PC-9 (cell line): Measurements from ENCODE around the gene ACBD4. TPM values are rescaled to one million over a fixed set of nuclear protein-coding genes. Genes with fewer than 3 reads are reported as not detected.
A peak's percentile ranks its signal among the peaks of the same experiment; 100 is the strongest.

ENCODE experiments used
- Bru-seq: library from RNA; stranded (reverse); fragments of 400-500 nt; gene quantifications from one replicate; lab custom pipeline; 2021; lab: Mats Ljungman, UMichigan
- BruChase-seq, 2 experiments: library from RNA; stranded (reverse); fragments of 400-500 nt; gene quantifications; one replicate each; lab custom pipeline; 2021; lab: Mats Ljungman, UMichigan
- BruUV-seq: library from RNA; stranded (reverse); fragments of 400-500 nt; replicated peaks from 2 replicates; lab custom pipeline; 2021; lab: Mats Ljungman, UMichigan
- CTCF ChIA-PET: fragments of 300-600 bp; sonication (Branson Sonifier 250); formaldehyde crosslinking; loops from one replicate; lab custom pipeline; 2022; ENCODE audit warnings: antibody characterized with exemption; lab: Charles Lee
- POLR2A ChIA-PET: fragments of 300-600 bp; sonication (Branson Sonifier 250); formaldehyde crosslinking; loops from one replicate; lab custom pipeline; 2022; ENCODE audit warnings: antibody characterized with exemption; ENCODE audit not compliant: unreplicated experiment; lab: Charles Lee
- DNase-seq, 2 experiments: peaks; one replicate each; pipeline versions ENCODE4 v3.0.0 to v3.0.0-alpha.2; 2015 to 2022; ENCODE audit warnings: mixed read lengths in 1 of 2
- H2AFZ ChIP-seq: fragments of 200-600 bp; sonication (generic); 2 replicates; pipeline ENCODE4 v1.8.1; 2017; ENCODE audit warnings: antibody characterized with exemption
- H3F3A ChIP-seq: fragments of 200-600 bp; sonication (generic); 2 replicates; pipeline ENCODE4 v1.8.1; 2017; ENCODE audit warnings: antibody characterized with exemption, mild to moderate bottlenecking, low read depth; ENCODE audit not compliant: insufficient read depth
- H3K27ac ChIP-seq: fragments of 200-600 bp; sonication (generic); 2 replicates; pipeline ENCODE4 v1.6.1; 2016; ENCODE audit warnings: mixed run types
- H3K27me3 ChIP-seq: fragments of 200-600 bp; sonication (generic); 2 replicates; pipeline ENCODE4 v1.6.1; 2016; ENCODE audit warnings: low read depth, mixed run types; ENCODE audit not compliant: insufficient read depth
- H3K36me3 ChIP-seq: fragments of 200-600 bp; sonication (generic); 2 replicates; pipeline ENCODE4 v1.6.1; 2016; ENCODE audit warnings: low read depth, mixed run types
- H3K4me1 ChIP-seq: fragments of 200-600 bp; sonication (generic); replicated peaks from 2 replicates; pipeline ENCODE4 v1.6.1; 2016; ENCODE audit warnings: mixed run types; ENCODE audit not compliant: insufficient read depth
- H3K4me2 ChIP-seq: fragments of 200-600 bp; sonication (generic); 2 replicates; pipeline ENCODE4 v1.6.1; 2017; ENCODE audit warnings: mixed run types
- H3K4me3 ChIP-seq: fragments of 200-600 bp; sonication (generic); 2 replicates; pipeline ENCODE4 v1.6.1; 2016; ENCODE audit warnings: mixed run types
- H3K79me2 ChIP-seq: fragments of 200-600 bp; sonication (generic); 2 replicates; pipeline ENCODE4 v1.6.1; 2017; ENCODE audit warnings: low read depth, mixed run types
- H3K9me2 ChIP-seq: fragments of 200-600 bp; sonication (generic); 2 replicates; pipeline ENCODE4 v1.8.1; 2017; ENCODE audit warnings: mild to moderate bottlenecking; ENCODE audit not compliant: insufficient read depth
- H3K9me3 ChIP-seq: fragments of 200-600 bp; sonication (generic); 2 replicates; pipeline ENCODE4 v1.8.1; 2016; ENCODE audit warnings: low read depth; ENCODE audit not compliant: insufficient read depth
- H4K20me1 ChIP-seq: fragments of 200-600 bp; sonication (generic); 2 replicates; pipeline ENCODE4 v1.8.1; 2017; ENCODE audit not compliant: insufficient read depth
- EZH2 ChIP-seq: fragments of 200-600 bp; sonication (generic); IDR thresholded peaks from 2 replicates; pipeline ENCODE4 v1.8.0; 2017; ENCODE audit warnings: antibody characterized with exemption, low read depth
- intact Hi-C: fragments of 100-400 bp; cut with micrococcal nuclease; formaldehyde crosslinking; loops from one replicate; pipeline ENCODE4 v1.10.0; 2022; ENCODE audit not compliant: unreplicated experiment
- long read RNA-seq: library from polyadenylated mRNA; stranded (forward); transcript quantifications from one replicate; pipeline ENCODE4 v2.0.0, GENCODE V29; 2022
- total RNA-seq: library from RNA; stranded (reverse); gene quantifications from 2 replicates; pipeline ENCODE4 v1.2.3, GENCODE V29; 2021
- TF ChIP-seq, protein P1 (sequence below): fragments of 200-600 bp; sonication (generic); conservative IDR thresholded peaks from 2 replicates; pipeline ENCODE4 v1.6.1; 2017; ENCODE audit warnings: mixed run types, antibody characterized with exemption, mild to moderate bottlenecking, moderate library complexity

The ACBD4 gene, protein sequence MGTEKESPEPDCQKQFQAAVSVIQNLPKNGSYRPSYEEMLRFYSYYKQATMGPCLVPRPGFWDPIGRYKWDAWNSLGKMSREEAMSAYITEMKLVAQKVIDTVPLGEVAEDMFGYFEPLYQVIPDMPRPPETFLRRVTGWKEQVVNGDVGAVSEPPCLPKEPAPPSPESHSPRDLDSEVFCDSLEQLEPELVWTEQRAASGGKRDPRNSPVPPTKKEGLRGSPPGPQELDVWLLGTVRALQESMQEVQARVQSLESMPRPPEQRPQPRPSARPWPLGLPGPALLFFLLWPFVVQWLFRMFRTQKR
- total RNA-seq: 14.6 and 19.5 TPM in 2 replicates
- Bru-seq, nascent RNA: percentile 42 among the genes with signal in this experiment
- BruChase-seq, experiment 1, labeled RNA remaining after a 2-hour chase: percentile 50 among the genes with signal in this experiment
- percentile 44 among the genes with signal in this experiment for BruChase-seq, experiment 2, labeled RNA remaining after a 6-hour chase
- long read RNA-seq, partial matches to known transcripts: 2 of 18 reads
- long read RNA-seq, other reads (novel, unspliced or antisense): 10 of 18 reads

DNA sequence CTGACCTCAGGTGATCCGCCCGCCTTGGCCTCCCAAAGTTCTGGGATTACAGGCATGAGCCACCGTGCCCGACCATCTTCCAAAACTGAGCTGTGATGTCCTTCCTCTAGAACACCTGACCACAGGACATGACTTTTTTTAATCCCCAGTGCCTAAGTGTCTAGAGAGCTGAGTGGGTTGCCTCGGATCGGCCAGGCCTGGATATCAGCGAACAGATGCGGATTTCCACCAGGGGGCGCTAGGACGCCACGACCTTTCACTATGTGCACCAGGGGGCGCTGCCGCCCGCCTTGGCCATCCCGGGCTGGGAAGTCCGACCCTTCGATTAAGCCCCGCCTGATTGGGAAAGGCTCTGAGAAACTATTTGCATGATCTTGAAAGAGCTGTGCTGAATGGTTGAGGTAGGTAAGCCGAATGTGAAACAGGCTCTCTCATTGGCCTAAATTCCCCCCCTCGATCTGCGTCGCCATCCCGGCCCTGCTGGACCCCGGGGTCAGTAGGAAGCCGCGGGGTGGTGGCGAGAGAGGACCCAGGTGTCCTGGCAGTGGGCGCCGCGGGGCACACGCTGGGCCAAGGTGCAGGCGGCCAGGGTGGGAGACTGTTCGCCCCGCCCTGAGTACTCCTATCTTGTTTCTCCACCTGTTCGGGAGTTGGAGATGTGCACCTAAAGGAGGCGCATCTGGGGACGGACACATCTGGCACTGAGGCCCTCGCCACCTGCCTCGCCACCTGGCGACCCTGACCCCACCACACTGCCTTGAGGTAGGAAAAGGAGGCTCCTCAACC, at the start of gene ACBD4:
Gene ACBD4, plus strand, starts transcription at position 496 of the 786 bp plus-strand sequence. CDS start 458 bp downstream, outside the sequence.
- Histone ChIP-seq H3K27me3 (no peaks in the 10 kb centered on the region), H3K4me1 (peaks cover 22% of the 10 kb centered on the region), H3K9me3 (no peaks in the 10 kb centered on the region), H3K27ac (no peak within 1 kb of the TSS), H2AFZ (peak within 1 kb of the TSS; percentile 78), H3K36me3 (no peaks in the 10 kb centered on the region), H3K4me3 (peak within 1 kb of the TSS; percentile 70), H3K9me2 (no peaks in the 10 kb centered on the region), H3K79me2 (peaks cover 16% of the 10 kb centered on the region; the same call in 1 of the 2 replicates), H3K4me2 (peak within 1 kb of the TSS; percentile 99), H4K20me1 (no peaks in the 10 kb centered on the region), H3F3A (peaks cover 32% of the 10 kb centered on the region)
- CTCF ChIA-PET: interaction anchor here (0.5 to 2.0 kb wide), 33 partner anchors 8 to 696 kb away, joined by 3 to 46 read pairs (median 5); partner anchors contain the start of genes EFTUD2, HEXIM1 and HEXIM2
- intact Hi-C loops: loop anchor here (1.0 to 10.0 kb wide), 4 partner anchors 63 to 249 kb away; partner anchors contain the start of gene MAP3K14
- TF ChIP-seq, protein P1, sequence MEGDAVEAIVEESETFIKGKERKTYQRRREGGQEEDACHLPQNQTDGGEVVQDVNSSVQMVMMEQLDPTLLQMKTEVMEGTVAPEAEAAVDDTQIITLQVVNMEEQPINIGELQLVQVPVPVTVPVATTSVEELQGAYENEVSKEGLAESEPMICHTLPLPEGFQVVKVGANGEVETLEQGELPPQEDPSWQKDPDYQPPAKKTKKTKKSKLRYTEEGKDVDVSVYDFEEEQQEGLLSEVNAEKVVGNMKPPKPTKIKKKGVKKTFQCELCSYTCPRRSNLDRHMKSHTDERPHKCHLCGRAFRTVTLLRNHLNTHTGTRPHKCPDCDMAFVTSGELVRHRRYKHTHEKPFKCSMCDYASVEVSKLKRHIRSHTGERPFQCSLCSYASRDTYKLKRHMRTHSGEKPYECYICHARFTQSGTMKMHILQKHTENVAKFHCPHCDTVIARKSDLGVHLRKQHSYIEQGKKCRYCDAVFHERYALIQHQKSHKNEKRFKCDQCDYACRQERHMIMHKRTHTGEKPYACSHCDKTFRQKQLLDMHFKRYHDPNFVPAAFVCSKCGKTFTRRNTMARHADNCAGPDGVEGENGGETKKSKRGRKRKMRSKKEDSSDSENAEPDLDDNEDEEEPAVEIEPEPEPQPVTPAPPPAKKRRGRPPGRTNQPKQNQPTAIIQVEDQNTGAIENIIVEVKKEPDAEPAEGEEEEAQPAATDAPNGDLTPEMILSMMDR: peak; percentile 100
- TF ChIP-seq EZH2: no peak
- BruUV-seq: no TSS peak
- DNase-seq: peak; percentile 95 to 96
- POLR2A ChIA-PET: interaction anchor here (0.5 to 0.8 kb wide), 6 partner anchors 14 to 505 kb away, joined by 3 to 14 read pairs (median 8); no protein-coding TSS in a partner anchor

DNA sequence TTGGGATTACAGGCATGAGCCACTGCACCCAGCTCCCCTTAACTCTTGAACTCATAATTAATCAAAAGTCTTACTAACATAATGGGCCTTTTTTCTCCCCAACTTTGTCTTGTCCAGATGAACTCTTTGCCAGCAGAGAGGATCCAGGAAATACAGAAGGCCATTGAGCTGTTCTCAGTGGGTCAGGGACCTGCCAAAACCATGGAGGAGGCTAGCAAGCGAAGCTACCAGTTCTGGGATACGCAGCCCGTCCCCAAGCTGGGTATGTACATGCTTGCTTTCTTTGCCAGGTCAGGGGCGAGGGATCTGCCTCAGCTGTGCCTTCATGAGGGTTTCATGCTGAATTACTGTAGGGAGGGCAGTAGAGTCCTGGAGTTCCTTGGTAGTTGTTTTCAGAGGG, 49.1 kb upstream of the ACBD4 start:
- ChIA-PET POLR2A (no interaction called here), CTCF (interaction anchor here (0.6 to 0.7 kb wide), 2 partner anchors 169 to 204 kb away, joined by 8 to 13 read pairs; no protein-coding TSS in a partner anchor)
- Histone ChIP-seq H3K4me3 (no peak overlapping the region), H3K27ac (no peak overlapping the region), H3K4me1 (no peaks in the 10 kb centered on the region), H3K27me3 (no peaks in the 10 kb centered on the region), H3K4me2 (no peak overlapping the region), H3K36me3 (peaks cover 31% of the 10 kb centered on the region), H3K9me3 (no peaks in the 10 kb centered on the region), H4K20me1 (0 out of 2 replicates have a peak, but pooled peaks cover 7% of the 10 kb centered on the region), H2AFZ (no peak overlapping the region), H3K79me2 (no peaks in the 10 kb centered on the region), H3F3A (peaks cover 12% of the 10 kb centered on the region; the same call in 1 of the 2 replicates), H3K9me2 (no peaks in the 10 kb centered on the region)
- intact Hi-C loops: no loop called here
- no peak for DNase-seq
- no TSS peak for BruUV-seq
- no peak for TF ChIP-seq EZH2
- TF ChIP-seq, protein P1: no peak
